Fibroblast of lung (primary cell): ENCODE data around the gene RPSA. TPM values are rescaled to one million over a fixed set of nuclear protein-coding genes. Genes with fewer than 3 reads are reported as not detected.
"Not testable (repeated sequence)": the region's sequence is repeated elsewhere in the genome, so short reads cannot be mapped to it uniquely, and the experiment has no call there.

ENCODE experiments used
- DNase-seq, 2 donors: peaks; one replicate each; pipeline versions ENCODE4 v3.0.0 to v3.0.0-alpha.2; 2010; ENCODE audit warnings: low read depth in 2 of 2
- H2AFZ ChIP-seq: 2 replicates; pipeline ENCODE4 v1.5.1; 2012; ENCODE audit warnings: low read length, control low read depth, inconsistent platforms
- H3K27ac ChIP-seq: 2 replicates; pipeline ENCODE4 v1.5.1; 2011; ENCODE audit warnings: low read length, control low read depth; ENCODE audit not compliant: insufficient read depth
- H3K27me3 ChIP-seq: 2 replicates; pipeline ENCODE4 v1.5.1; 2011; ENCODE audit warnings: mild to moderate bottlenecking, low read length; ENCODE audit not compliant: control insufficient read depth, insufficient read depth
- H3K36me3 ChIP-seq: 2 replicates; pipeline ENCODE4 v1.5.1; 2011; ENCODE audit warnings: low read length; ENCODE audit not compliant: control insufficient read depth, insufficient read depth
- H3K4me1 ChIP-seq: 2 replicates; pipeline ENCODE4 v1.5.1; 2011; ENCODE audit warnings: low read length; ENCODE audit not compliant: control insufficient read depth, insufficient read depth; ENCODE audit errors: extremely low read depth
- H3K4me2 ChIP-seq: 2 replicates; pipeline ENCODE4 v1.5.1; 2011; ENCODE audit warnings: low read length, control low read depth; ENCODE audit not compliant: insufficient read depth; ENCODE audit errors: extremely low read depth
- H3K4me3 ChIP-seq, 4 experiments: fragments of 200-600 bp in 1 of 4; sonication (generic) in 1 of 4; replicated peaks in 1 of 4; 2 replicates each; pipeline ENCODE4 v1.5.1; 2011 to 2016; ENCODE audit warnings: low read length in 4 of 4, low read depth in 3 of 4, mild to moderate bottlenecking in 3 of 4, control low read depth in 2 of 4, inconsistent platforms in 1 of 4, mixed read lengths in 1 of 4; ENCODE audit not compliant: insufficient read depth in 1 of 4; ENCODE audit errors: control extremely low read depth in 1 of 4
- H3K79me2 ChIP-seq: 2 replicates; pipeline ENCODE4 v1.5.1; 2012; ENCODE audit warnings: mild to moderate bottlenecking, low read length, inconsistent platforms; ENCODE audit not compliant: control insufficient read depth, insufficient read depth
- H3K9ac ChIP-seq: 2 replicates; pipeline ENCODE4 v1.5.1; 2011; ENCODE audit warnings: mild to moderate bottlenecking, low read length, control low read depth; ENCODE audit not compliant: insufficient read depth
- H3K9me3 ChIP-seq: 2 replicates; pipeline ENCODE4 v1.5.1; 2012; ENCODE audit warnings: low read depth, low read length; ENCODE audit not compliant: control insufficient read depth, insufficient read depth
- H4K20me1 ChIP-seq: 2 replicates; pipeline ENCODE4 v1.5.1; 2011; ENCODE audit warnings: low read length; ENCODE audit not compliant: control insufficient read depth, insufficient read depth; ENCODE audit errors: extremely low read depth
- EZH2 ChIP-seq: IDR thresholded peaks from 2 replicates; pipeline ENCODE4 v1.5.1; 2012; ENCODE audit warnings: low read length, control low read depth, mild to moderate bottlenecking; ENCODE audit errors: missing control alignments
- polyA plus RNA-seq, 2 donors: library from polyadenylated mRNA; depleted of rRNA in 1 of 2; stranded (reverse) in 1 of 2; unstranded in 1 of 2; fragments of >200 nt; gene quantifications; 2 replicates each; pipeline ENCODE4 v1.2.1, GENCODE V29; 2011 to 2012; ENCODE audit warnings: missing spikeins in 1 of 2
- total RNA-seq: library from RNA; depleted of rRNA; stranded (reverse); fragments of >200 nt; gene quantifications from 2 replicates; pipeline ENCODE4 v1.2.1, GENCODE V29; 2014
- TF ChIP-seq, protein P1 (sequence below), 2 donors: IDR thresholded peaks in 1 of 2; conservative IDR thresholded peaks in 1 of 2; 1 replicate in 1 of 2; 2 replicates in 1 of 2; pipeline ENCODE4 v1.5.1; 2011 to 2012; ENCODE audit warnings: low read length in 2 of 2, control low read depth in 1 of 2, inconsistent platforms in 1 of 2, low read depth in 1 of 2, mild to moderate bottlenecking in 1 of 2

Gene RPSA
- total and polyA plus RNA-seq, 2 donors (not counting 1 experiment from before 2014, with no cell fraction given): 1,607 to 2,369 TPM

DNA sequence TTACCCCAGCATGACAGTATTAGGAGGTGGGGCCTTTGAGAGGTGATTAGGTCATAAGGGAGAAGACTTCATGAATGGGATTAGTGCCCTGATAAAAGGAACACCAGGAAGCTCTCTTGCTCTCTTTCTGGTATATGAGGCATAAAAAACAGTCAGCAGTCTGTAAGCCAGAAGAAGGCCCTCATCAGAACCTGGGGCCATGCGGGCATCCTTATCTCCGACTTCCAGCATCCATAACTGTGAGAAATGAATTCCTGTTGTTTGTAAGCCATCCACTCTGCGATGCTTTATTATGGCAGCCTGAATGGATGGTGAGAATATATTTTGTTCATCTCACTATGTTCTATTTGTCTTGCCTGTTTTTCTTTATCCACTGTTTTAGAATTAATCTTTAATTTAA lies 43.3 kb downstream of the RPSA start:
- H3K4me3 ChIP-seq: no peak overlapping the region
- H4K20me1 ChIP-seq: no peaks in the 10 kb centered on the region
- H3K36me3 ChIP-seq: no peaks in the 10 kb centered on the region
- no peak overlapping the region for H2AFZ ChIP-seq
- no peak for TF ChIP-seq EZH2
- TF ChIP-seq, protein P1, sequence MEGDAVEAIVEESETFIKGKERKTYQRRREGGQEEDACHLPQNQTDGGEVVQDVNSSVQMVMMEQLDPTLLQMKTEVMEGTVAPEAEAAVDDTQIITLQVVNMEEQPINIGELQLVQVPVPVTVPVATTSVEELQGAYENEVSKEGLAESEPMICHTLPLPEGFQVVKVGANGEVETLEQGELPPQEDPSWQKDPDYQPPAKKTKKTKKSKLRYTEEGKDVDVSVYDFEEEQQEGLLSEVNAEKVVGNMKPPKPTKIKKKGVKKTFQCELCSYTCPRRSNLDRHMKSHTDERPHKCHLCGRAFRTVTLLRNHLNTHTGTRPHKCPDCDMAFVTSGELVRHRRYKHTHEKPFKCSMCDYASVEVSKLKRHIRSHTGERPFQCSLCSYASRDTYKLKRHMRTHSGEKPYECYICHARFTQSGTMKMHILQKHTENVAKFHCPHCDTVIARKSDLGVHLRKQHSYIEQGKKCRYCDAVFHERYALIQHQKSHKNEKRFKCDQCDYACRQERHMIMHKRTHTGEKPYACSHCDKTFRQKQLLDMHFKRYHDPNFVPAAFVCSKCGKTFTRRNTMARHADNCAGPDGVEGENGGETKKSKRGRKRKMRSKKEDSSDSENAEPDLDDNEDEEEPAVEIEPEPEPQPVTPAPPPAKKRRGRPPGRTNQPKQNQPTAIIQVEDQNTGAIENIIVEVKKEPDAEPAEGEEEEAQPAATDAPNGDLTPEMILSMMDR (conservative IDR thresholded peaks at IDR 0.05 in 1 of 2, IDR thresholded peaks at IDR 0.05 in 1 of 2; ENCODE audit: low read depth in 1 of 2, low read length in 2 of 2): no peak
- no peaks in the 10 kb centered on the region for H3K4me1 ChIP-seq
- no peaks in the 10 kb centered on the region for H3K27me3 ChIP-seq
- H3K79me2 ChIP-seq: no peaks in the 10 kb centered on the region
- H3K27ac ChIP-seq: no peak overlapping the region
- H3K9ac ChIP-seq: no peak overlapping the region
- no peaks in the 10 kb centered on the region for H3K9me3 ChIP-seq
- no peak overlapping the region for H3K4me2 ChIP-seq
- DNase-seq: no peak

DNA sequence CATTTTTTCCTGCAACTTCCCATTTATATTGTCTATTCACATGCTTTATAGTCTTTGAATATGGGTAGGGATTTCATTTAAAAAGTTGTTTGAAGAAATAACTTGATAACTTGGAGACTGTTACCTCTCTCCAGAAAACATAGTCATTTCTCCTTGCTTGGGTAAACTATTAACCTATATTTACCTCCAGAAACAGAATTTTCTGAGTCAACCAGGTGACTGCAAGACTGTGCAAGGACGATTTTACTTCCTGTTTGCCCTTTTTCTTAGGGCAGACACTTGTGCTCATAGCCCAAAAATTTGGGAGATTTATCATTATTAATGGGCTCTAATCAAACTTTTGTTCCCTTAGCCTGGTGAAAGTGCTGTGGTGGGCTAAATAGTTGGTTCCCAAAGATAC lies 46.6 kb downstream of the RPSA start:
- no peak for TF ChIP-seq EZH2
- TF ChIP-seq, protein P1 (conservative IDR thresholded peaks at IDR 0.05 in 1 of 2, IDR thresholded peaks at IDR 0.05 in 1 of 2; ENCODE audit: low read depth in 1 of 2, low read length in 2 of 2): no peak
- Histone ChIP-seq H3K9ac (no peak overlapping the region), H3K4me1 (no peaks in the 10 kb centered on the region), H3K9me3 (no peaks in the 10 kb centered on the region), H3K27ac (no peak overlapping the region), H3K4me3 (no peak overlapping the region), H3K79me2 (no peaks in the 10 kb centered on the region), H2AFZ (no peak overlapping the region), H4K20me1 (no peaks in the 10 kb centered on the region), H3K4me2 (no peak overlapping the region), H3K27me3 (no peaks in the 10 kb centered on the region), H3K36me3 (no peaks in the 10 kb centered on the region)
- no peak for DNase-seq

DNA sequence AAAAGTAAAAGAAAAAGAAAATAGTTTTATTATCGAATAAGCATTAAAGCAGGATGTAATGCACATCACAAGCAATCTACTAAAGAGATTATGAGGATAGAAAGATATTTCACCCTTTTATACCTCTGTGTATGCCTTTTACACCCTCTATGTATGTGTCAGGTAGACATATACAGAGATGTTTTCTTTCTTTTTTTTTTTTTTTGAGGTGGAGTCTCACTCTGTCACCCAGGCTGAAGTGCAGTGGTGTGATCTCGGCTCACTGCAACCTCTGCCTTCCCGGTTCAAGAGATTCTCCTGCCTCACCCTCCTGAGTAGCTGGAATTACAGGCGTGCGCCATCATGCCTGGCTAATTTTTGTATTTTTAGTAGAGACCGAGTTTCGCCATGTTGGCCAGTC lies 47.4 kb downstream of the RPSA start:
- H3K4me2 ChIP-seq, H3K36me3 ChIP-seq, H3K9ac ChIP-seq, H2AFZ ChIP-seq, DNase-seq, H3K4me1 ChIP-seq, H3K79me2 ChIP-seq, H3K9me3 ChIP-seq, H3K27ac ChIP-seq, H3K4me3 ChIP-seq, H3K27me3 ChIP-seq, H4K20me1 ChIP-seq: not testable (repeated sequence)
